Hematopoietic multipotent progenitor cell treated with erythropoietin and hydrocortisone succinate and interleukin-3 and kit ligand, for 17 days (in vitro differentiated cells): ENCODE data around the gene MPHOSPH9.

Experiments used
- DNase-seq: peaks from one replicate; pipeline ENCODE4 v3.0.0-alpha.2; 2015; ENCODE audit warnings: low spot score

MPHOSPH9 gene

DNA sequence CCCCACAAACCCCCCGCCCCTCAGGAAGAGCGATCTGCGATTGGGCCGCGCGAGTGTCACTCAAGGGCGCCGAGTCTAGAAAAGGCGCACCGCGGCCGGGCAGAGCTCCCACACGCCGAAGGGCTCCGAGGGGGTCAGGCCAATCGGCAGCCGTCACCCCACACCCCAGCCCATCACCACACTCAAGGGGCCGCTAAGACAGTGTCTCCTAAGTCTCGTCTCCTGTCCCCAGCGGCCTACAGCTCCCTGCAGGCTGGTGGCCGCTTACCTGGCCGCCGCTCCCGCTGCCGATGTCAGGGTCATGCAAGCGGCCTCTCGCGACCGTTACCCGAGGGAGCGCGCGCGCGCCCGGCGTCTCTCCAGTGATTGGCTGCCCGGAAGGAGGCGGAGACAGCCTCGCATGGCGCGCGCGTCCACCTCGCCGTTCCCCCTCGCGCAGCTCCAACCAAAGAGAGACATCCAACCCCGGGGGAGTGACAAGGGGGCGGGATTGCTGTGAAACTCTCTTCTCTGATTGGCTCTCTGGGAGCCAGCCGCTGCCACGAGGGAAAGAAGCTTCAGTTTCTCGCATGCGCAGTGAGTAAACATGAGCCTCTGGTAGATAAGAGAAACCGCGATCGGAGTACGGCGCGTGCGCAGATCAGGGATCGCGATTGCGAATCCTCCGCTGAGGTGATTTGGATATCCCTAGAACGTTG is at the start of gene MPHOSPH9, which contains the start of gene MTRFR:
Gene MPHOSPH9 (minus strand): TSS at position 335 of the 698 bp plus-strand sequence. CDS start 2,777 bp downstream, outside the sequence.
Gene MTRFR (plus strand): TSS at position 630 of the 698 bp plus-strand sequence. CDS start 20,239 bp downstream, outside the sequence.
- DNase-seq, result peak; percentile 100

GRCh38 chr12:123282111-123282510 is 49.2 kb upstream of the MPHOSPH9 start:
- DNase-seq, result no peak

GRCh38 chr12:123280971-123281370 is 48.0 kb upstream of the MPHOSPH9 start:
- no peak for DNase-seq

GRCh38 chr12:123278101-123278627 is 45.2 kb upstream of the MPHOSPH9 start:
- no peak for DNase-seq

- DNase-seq, result no peak
Measured at GRCh38 chr12:123273166-123273565, 40.2 kb upstream of the MPHOSPH9 start.

GRCh38 chr12:123271001-123271668 is 38.2 kb upstream of the MPHOSPH9 start:
- DNase-seq, result peak; percentile 56

- no peak for DNase-seq
Measured at GRCh38 chr12:123270214-123271000, 37.5 kb upstream of the MPHOSPH9 start.

- DNase-seq, result no peak
Measured at GRCh38 chr12:123269896-123270213, 36.9 kb upstream of the MPHOSPH9 start.

GRCh38 chr12:123269395-123269892 is 36.5 kb upstream of the MPHOSPH9 start:
- no peak for DNase-seq

GRCh38 chr12:123268850-123269249 is 35.9 kb upstream of the MPHOSPH9 start:
- no peak for DNase-seq

- no peak for DNase-seq
Measured at GRCh38 chr12:123267991-123268843, 35.3 kb upstream of the MPHOSPH9 start.

DNA sequence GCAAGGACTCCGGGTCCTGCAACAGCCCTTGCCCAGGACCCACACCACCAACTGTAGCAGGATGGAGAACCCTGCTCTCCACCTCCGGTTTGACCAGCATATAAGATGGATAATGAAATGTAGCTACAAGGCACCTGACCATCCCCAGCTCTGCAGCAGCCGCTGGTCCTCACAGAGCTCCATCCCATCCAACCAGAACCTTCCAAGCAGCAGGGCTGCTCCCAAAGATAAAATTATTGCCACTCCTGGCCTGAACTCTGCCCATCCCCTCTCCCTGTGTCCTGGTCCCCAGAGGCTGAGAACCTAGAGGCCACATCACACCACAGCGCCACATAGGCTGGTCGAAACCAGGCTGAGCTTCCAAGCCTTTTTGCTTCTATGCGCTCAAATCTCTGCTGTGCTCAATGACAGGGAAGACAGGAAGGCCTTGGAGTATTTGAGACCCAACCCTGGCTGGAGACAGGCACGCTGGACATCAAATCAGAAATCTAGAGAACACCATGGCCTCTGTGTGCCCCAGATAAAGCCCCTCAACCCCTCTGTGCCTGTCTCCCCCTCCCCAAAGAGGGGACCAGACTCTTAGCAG is 34.5 kb upstream of the MPHOSPH9 start:
- no peak for DNase-seq

DNA sequence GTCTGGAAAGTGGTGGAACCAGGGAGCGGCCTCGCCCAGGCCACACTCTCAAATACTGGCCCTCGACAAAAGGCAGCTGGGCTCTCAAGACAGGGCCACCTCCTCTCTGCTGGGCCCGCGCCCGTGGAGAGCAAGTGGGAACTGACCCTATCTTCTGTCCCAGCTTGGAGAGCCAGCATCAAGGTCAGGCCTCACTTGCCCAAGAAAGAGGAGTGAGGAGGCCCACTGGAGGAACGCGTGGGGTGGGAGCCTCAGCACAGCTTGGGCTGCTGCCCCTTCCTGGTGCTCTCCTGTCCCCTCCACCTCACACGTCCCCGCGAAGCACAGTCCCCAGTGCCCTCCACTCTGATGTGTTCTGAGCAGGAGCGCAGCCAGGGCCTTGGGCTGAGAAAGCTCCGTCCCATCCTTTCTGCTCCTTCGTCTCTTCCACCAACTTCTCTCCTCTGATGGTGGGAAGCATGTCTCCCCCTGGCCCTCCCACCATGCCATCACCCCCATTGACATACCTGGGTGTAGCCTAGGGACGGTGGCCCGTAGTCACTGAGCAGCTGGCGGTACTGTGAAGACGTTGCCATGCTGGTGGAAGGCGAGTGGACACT is 33.8 kb upstream of the MPHOSPH9 start:
- DNase-seq, result no peak

DNA sequence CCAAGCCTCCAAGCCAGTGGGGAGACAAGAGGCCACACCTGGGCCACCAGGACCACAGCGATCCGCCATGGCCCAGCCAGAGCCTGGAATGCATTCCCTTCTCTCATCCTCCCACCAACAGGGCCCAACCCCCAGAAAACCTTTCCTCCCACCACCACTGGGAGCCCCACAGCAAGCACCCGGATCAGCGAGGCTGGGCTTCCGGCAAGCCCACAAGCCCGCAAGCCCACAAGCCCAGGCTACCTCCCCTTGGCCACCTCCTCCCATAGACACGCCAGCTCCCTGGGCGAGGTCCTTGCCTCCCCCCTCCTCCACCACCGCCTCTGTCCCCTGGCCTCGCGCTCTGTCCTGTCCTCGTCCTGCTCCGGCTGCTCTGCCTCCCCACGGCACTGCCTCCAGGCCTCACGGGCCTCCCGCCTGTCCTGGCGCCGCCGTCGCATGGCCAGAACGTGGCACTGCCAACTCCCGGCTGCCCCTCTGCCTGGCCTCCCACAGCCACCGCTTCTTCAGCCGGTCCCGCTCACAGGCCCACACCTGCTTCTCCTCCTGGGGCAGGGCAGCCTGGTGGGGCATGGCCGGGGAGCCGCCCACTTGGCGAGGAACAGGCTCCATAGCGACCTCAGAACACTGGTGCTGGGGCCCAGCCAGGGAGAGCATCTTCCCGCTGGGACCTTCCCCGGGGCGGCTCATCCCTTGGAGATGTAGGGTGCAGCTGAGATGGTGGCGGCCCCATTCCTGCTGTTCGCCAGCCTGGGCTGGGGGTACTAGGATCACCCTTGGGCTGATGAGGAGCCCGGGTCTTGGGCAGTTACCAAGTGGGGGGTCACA is 33.1 kb upstream of the MPHOSPH9 start:
- DNase-seq, result no peak

GRCh38 chr12:123264642-123265041 is 31.7 kb upstream of the MPHOSPH9 start:
- DNase-seq, result no peak

GRCh38 chr12:123263196-123263817 is 30.4 kb upstream of the MPHOSPH9 start:
- DNase-seq, result no peak

- DNase-seq, result no peak
Measured at GRCh38 chr12:123261196-123261595, 28.3 kb upstream of the MPHOSPH9 start.

- no peak for DNase-seq
Measured at GRCh38 chr12:123260081-123260480, 27.1 kb upstream of the MPHOSPH9 start.

DNA sequence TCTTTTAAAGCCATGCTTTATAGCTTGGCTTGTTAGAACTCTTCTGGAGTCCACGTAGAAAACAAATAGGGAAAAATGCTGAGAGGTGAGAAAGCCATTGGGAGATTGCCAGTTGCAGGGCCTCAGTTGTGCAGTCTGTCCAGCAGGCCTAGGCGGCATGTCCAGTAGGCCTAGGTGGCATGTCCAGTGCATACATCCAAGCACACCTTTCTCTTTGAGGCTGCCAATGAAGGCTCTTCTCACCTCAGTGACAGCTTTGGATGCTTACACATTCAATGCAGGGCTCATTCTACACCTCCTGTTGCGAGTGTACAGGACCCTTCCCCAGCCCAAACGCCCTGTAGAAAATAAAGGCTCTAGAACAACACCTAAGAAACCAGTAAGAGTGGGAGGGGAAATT is 25.7 kb upstream of the MPHOSPH9 start:
- DNase-seq, result no peak
